Stimulated activated CD4-positive, alpha-beta T cell treated with anti-CD3 and anti-CD28 coated beads, Interleukin-15, amount 100 ng/mL, for 1 hour (primary cell): Measurements from ENCODE around the gene TMEM218.
"Not testable (repeated sequence)": the region's sequence is repeated elsewhere in the genome, so short reads cannot be mapped to it uniquely, and the experiment has no call there.

Experiments
- DNase-seq, 2 donors: peaks; one replicate each; pipeline ENCODE4 v3.0.0-alpha.2; 2020; ENCODE audit warnings: low read depth in 1 of 2, low spot score in 1 of 2

TMEM218 gene

DNA sequence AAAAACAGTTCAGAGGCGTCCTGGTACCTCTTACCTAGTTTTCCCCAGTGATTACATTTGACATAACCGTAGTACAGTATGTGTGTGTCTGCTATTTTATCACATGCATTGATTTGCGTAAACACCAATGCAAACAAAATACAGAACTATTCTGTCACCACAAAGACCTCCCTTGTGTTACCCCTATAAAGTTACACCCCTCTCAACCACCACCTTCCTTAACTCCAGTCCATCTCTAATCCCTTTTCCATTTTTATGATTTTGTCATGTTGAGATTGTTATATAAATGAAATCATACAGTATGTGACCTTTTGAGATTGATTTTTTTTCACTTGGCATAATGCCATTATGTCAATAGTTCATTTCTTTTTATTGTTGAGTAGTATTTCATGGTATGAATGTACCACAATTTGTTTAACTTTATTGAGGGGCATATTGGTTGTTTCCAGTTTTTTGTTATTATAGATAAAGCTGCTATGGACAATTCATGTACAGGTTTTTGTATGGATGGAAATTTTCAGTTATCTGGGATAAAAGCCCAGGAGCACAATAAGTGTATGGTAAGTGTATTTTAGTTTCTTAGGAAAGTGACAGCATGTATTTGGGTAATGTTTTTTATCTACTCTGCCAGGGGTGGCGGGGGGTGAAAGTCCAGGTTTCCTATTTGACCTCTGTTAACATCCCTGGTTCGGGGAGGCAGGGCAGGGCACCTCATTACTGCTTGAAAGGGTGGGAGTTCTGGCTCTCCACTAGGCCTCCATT lies 54.3 kb downstream of the TMEM218 start:
- no peak for DNase-seq

DNA sequence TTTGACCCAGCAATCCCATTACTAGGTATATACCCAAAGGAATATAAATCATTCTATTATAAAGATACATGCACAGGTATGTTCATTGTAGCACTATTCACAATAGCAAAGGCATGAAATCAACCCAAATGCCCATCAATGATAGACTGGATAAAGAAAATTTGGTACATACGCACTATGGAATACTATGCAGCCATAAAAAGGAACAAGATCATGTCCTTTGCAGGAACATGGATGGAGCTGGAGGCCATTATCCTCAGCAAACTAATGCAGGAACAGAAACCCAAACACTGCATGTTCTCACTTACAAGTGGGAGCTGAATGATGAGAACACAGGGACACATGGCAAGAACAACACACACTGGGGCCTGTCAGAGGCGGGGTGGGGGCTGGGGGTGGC lies 55.3 kb downstream of the TMEM218 start:
- DNase-seq: not testable (repeated sequence)

DNA sequence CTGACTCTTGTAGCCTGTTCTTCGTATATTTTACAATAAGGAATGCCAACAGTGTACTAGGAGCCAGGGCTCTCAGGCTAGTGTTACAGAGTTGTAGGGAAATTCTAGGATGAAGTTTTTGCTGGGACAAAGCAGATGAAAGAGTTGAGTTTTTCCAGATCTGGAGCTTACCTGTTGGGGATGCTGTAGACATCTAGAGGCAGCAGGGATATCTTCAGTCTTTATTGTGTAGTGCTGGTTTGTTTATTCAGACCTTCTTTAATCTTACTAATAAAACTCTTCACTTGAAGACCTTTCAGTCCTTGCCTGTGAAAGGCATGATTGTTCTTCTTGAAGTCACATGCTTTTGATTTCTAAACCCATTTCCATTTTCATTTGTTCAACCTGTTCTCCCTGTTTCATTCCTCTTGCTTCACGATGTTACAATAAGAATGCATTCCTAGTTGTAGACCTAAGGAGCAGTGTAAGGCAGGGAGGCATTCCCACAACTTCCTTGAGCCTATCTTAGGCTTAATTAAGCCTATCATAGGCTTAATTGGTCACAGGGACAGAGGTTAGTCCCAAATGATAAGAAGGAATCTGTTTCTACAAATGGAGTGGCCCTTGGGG lies 56.2 kb downstream of the TMEM218 start:
- no peak for DNase-seq

DNA sequence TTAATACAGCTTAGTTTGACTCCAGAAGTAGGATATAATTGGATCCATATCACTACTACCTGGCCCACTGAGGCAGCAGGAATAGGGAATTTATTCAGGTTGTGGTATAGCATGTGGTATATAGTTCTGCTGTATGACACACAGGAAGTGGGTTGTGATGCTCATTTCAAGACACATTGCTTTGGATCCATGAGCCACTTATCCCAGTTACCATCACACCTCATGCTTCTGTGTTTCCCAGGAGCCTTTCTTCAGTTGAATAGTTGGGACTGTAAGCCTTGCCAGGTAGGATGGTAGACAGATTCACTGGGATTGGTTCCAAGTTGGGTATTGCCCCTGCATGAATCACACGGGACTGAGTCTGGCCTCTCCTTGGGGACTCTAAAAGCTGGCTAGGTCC lies 58.3 kb downstream of the TMEM218 start:
- DNase-seq: no peak

DNA sequence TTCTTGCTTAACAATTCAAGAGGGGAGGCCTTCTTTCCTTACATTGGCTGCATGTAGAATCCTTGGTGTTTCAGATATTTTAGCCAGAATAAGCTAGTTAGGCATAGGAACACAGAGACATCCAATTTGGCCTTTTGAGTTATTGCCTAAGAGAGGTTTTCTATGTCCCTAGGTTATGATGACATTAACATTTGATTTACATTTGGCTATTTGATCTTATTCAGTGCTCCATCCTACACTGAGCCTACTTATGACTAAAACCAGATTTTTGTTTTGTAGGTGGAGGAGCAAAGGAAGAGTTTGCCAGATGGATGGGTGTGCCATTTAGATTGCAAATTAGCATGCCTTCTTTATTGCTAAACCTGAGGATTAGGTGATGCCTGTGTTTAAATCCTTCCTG lies 59.4 kb downstream of the TMEM218 start:
- no peak for DNase-seq

DNA sequence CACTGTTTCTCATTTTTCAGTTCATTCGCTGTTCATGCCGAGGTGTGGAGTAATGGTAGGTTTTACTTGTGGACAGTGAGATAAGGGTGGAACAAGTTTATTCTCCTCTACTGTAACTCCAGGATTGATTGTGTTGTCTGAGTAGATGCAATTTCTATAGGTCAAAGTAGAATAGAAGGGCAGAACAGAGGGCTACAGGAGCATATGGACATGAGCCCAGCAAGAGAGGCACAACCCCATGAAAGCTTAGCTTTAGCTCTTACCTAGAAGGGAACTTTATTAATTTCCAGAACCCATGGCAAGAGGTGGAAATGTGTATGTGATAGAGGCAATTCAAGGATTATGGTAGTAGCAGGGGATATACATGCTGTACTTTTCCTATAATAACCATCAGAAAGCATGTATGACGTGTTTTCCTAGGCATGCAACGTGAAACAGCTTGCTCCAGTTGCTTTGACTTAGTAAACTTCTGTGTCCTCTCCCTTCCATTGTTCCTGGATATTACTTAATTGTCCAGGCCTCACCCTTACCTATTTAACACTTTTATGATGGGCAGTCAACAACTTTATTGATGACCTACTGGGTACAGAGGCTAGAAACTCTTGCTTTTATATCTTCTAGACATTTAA lies 62.1 kb downstream of the TMEM218 start:
- DNase-seq: no peak
